ENCODE data around the gene DCHS2.

Gene DCHS2

GRCh38 chr4:154490234-154490582, 1.4 kb downstream of the DCHS2 start:
- Histone ChIP-seq H3K4me1 (ENCODE audit: control insufficient read depth, insufficient read depth, low read length) (no peaks in the 10 kb centered on the region; the same call in 1 of the 2 replicates), H3K9ac (ENCODE audit: low read depth, low read length) (no peak overlapping the region), H3K9me3 (ENCODE audit: control insufficient read depth, insufficient read depth, low read length) (no peaks in the 10 kb centered on the region), H3K27me3 (ENCODE audit: control insufficient read depth, insufficient read depth, low read length) (peaks cover 73% of the 10 kb centered on the region), H3K27ac (ENCODE audit: low read depth, low read length) (no peak overlapping the region), H3K36me3 (ENCODE audit: control insufficient read depth, insufficient read depth, low read length) (no peaks in the 10 kb centered on the region), H3K4me3 (ENCODE audit: low read depth, low read length) (peak overlapping the region; percentile 73)

GRCh38 chr4:154489558-154490233, 1.9 kb downstream of the DCHS2 start:
- Histone ChIP-seq H3K9me3 (ENCODE audit: control insufficient read depth, insufficient read depth, low read length) (no peaks in the 10 kb centered on the region), H3K4me1 (ENCODE audit: control insufficient read depth, insufficient read depth, low read length) (no peaks in the 10 kb centered on the region; the same call in 1 of the 2 replicates), H3K27ac (ENCODE audit: low read depth, low read length) (no peak overlapping the region), H3K9ac (ENCODE audit: low read depth, low read length) (no peak overlapping the region), H3K36me3 (ENCODE audit: control insufficient read depth, insufficient read depth, low read length) (no peaks in the 10 kb centered on the region), H3K27me3 (ENCODE audit: control insufficient read depth, insufficient read depth, low read length) (peaks cover 73% of the 10 kb centered on the region), H3K4me3 (ENCODE audit: low read depth, low read length) (peak overlapping the region; percentile 73; the same call in 1 of the 2 replicates)

GRCh38 chr4:154487145-154487544, 4.5 kb downstream of the DCHS2 start:
- H3K9ac ChIP-seq (ENCODE audit: low read depth, low read length): no peak overlapping the region

GRCh38 chr4:154485127-154485773, 6.3 kb downstream of the DCHS2 start:
- H3K4me3 ChIP-seq (ENCODE audit: low read depth, low read length): no peak overlapping the region
- H3K27ac ChIP-seq (ENCODE audit: low read depth, low read length): no peak overlapping the region
- no peak overlapping the region for H3K9ac ChIP-seq (ENCODE audit: low read depth, low read length)
- no peaks in the 10 kb centered on the region for H3K9me3 ChIP-seq (ENCODE audit: control insufficient read depth, insufficient read depth, low read length)
- no peaks in the 10 kb centered on the region for H3K4me1 ChIP-seq (ENCODE audit: control insufficient read depth, insufficient read depth, low read length)
- no peaks in the 10 kb centered on the region for H3K36me3 ChIP-seq (ENCODE audit: control insufficient read depth, insufficient read depth, low read length)
- H3K27me3 ChIP-seq (ENCODE audit: control insufficient read depth, insufficient read depth, low read length): peaks cover 39% of the 10 kb centered on the region

More at GRCh38 chr4:154487145-154487544, 4.5 kb downstream of the DCHS2 start:
- no peak overlapping the region for H3K4me3 ChIP-seq (ENCODE audit: low read depth, low read length)
- H3K4me1 ChIP-seq (ENCODE audit: control insufficient read depth, insufficient read depth, low read length): no peaks in the 10 kb centered on the region; the same call in 1 of the 2 replicates
- H3K27me3 ChIP-seq (ENCODE audit: control insufficient read depth, insufficient read depth, low read length): peaks cover 58% of the 10 kb centered on the region
- H3K9me3 ChIP-seq (ENCODE audit: control insufficient read depth, insufficient read depth, low read length): no peaks in the 10 kb centered on the region
- H3K27ac ChIP-seq (ENCODE audit: low read depth, low read length): no peak overlapping the region
- H3K36me3 ChIP-seq (ENCODE audit: control insufficient read depth, insufficient read depth, low read length): no peaks in the 10 kb centered on the region

DNA sequence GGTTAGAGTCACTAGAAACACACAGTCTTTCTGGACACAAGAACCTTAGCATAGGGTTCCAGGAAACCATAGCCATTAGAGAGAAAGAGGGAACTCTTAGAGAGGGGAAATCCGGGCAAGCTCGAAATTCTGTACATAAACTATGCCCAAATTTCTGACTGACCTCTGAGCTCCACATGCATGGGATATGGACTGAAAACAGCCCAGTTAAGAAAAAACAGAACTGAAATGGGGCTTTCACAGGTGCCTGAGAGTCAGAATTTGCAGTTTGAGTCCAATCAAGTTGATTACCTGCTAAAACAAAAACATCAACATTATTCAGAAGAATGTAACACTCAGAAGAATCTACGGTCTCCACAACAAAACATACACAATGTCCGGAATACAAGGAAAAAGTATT, 13.1 kb downstream of the DCHS2 start:
- Histone ChIP-seq H3K36me3 (ENCODE audit: control insufficient read depth, insufficient read depth, low read length) (no peaks in the 10 kb centered on the region), H3K4me1 (ENCODE audit: control insufficient read depth, insufficient read depth, low read length) (no peaks in the 10 kb centered on the region), H3K4me3 (ENCODE audit: low read depth, low read length) (no peak overlapping the region), H3K9me3 (ENCODE audit: control insufficient read depth, insufficient read depth, low read length) (no peaks in the 10 kb centered on the region), H3K27me3 (ENCODE audit: control insufficient read depth, insufficient read depth, low read length) (peaks cover 1% of the 10 kb centered on the region), H3K27ac (ENCODE audit: low read depth, low read length) (no peak overlapping the region), H3K9ac (ENCODE audit: low read depth, low read length) (no peak overlapping the region)

DNA sequence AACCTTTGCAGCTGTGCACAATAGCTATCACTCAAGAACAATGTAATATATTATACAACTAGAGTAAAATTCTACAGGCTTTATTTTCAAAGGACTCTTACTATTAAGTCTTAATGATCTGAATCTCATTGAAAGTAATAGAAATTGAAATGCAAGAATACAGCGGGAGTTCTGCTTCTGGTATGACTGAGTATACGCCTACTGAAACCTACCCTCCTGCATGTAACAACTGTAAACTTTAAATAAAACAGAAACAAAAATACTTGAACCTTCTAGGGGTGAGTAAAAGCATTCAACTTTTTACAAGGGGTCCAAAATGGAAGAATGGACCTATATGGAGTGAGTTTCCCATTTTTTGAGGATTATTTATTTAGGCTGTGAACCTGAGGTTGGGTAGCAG, 13.5 kb downstream of the DCHS2 start:
- no peaks in the 10 kb centered on the region for H3K27me3 ChIP-seq (ENCODE audit: control insufficient read depth, insufficient read depth, low read length)
- no peaks in the 10 kb centered on the region for H3K9me3 ChIP-seq (ENCODE audit: control insufficient read depth, insufficient read depth, low read length)
- no peaks in the 10 kb centered on the region for H3K36me3 ChIP-seq (ENCODE audit: control insufficient read depth, insufficient read depth, low read length)
- no peak overlapping the region for H3K27ac ChIP-seq (ENCODE audit: low read depth, low read length)
- H3K4me1 ChIP-seq (ENCODE audit: control insufficient read depth, insufficient read depth, low read length): no peaks in the 10 kb centered on the region
- no peak overlapping the region for H3K9ac ChIP-seq (ENCODE audit: low read depth, low read length)
- H3K4me3 ChIP-seq (ENCODE audit: low read depth, low read length): no peak overlapping the region

DNA sequence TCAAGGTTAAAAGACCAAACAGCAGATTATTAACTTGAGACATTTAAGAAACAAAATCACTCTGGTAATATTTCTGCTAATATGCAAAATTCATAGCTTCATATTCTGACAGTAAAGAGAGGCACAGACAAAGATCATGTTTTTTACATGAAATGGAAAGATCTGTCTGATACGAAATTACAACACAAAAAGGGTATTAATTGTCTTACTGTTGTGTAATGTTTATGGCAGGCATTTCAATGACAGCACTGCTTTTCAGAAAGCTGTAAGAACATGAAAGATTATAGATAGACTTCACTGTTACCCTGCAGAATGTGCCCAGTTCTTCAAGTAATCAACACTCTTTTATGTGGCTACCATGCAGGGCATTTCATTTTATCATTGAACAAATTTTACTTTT, 15.4 kb downstream of the DCHS2 start:
- Histone ChIP-seq H3K4me3 (ENCODE audit: low read depth, low read length) (no peak overlapping the region), H3K9ac (ENCODE audit: low read depth, low read length) (no peak overlapping the region), H3K9me3 (ENCODE audit: control insufficient read depth, insufficient read depth, low read length) (no peaks in the 10 kb centered on the region), H3K36me3 (ENCODE audit: control insufficient read depth, insufficient read depth, low read length) (no peaks in the 10 kb centered on the region), H3K27ac (ENCODE audit: low read depth, low read length) (no peak overlapping the region), H3K27me3 (ENCODE audit: control insufficient read depth, insufficient read depth, low read length) (no peaks in the 10 kb centered on the region), H3K4me1 (ENCODE audit: control insufficient read depth, insufficient read depth, low read length) (no peaks in the 10 kb centered on the region)

- Histone ChIP-seq H3K9ac (ENCODE audit: low read depth, low read length) (no peak overlapping the region), H3K4me1 (ENCODE audit: control insufficient read depth, insufficient read depth, low read length) (no peaks in the 10 kb centered on the region), H3K9me3 (ENCODE audit: control insufficient read depth, insufficient read depth, low read length) (no peaks in the 10 kb centered on the region), H3K36me3 (ENCODE audit: control insufficient read depth, insufficient read depth, low read length) (no peaks in the 10 kb centered on the region), H3K27me3 (ENCODE audit: control insufficient read depth, insufficient read depth, low read length) (no peaks in the 10 kb centered on the region), H3K27ac (ENCODE audit: low read depth, low read length) (no peak overlapping the region), H3K4me3 (ENCODE audit: low read depth, low read length) (no peak overlapping the region)
These were observed 15.8 kb downstream of the DCHS2 start for GRCh38 chr4:154475820-154476219.

- no peak overlapping the region for H3K9ac ChIP-seq (ENCODE audit: low read depth, low read length)
- no peaks in the 10 kb centered on the region for H3K27me3 ChIP-seq (ENCODE audit: control insufficient read depth, insufficient read depth, low read length)
- no peaks in the 10 kb centered on the region for H3K4me1 ChIP-seq (ENCODE audit: control insufficient read depth, insufficient read depth, low read length)
- no peaks in the 10 kb centered on the region for H3K9me3 ChIP-seq (ENCODE audit: control insufficient read depth, insufficient read depth, low read length)
- H3K4me3 ChIP-seq (ENCODE audit: low read depth, low read length): no peak overlapping the region
- no peaks in the 10 kb centered on the region for H3K36me3 ChIP-seq (ENCODE audit: control insufficient read depth, insufficient read depth, low read length)
- no peak overlapping the region for H3K27ac ChIP-seq (ENCODE audit: low read depth, low read length)
These were observed 18.1 kb downstream of the DCHS2 start for GRCh38 chr4:154473497-154473896.

DNA sequence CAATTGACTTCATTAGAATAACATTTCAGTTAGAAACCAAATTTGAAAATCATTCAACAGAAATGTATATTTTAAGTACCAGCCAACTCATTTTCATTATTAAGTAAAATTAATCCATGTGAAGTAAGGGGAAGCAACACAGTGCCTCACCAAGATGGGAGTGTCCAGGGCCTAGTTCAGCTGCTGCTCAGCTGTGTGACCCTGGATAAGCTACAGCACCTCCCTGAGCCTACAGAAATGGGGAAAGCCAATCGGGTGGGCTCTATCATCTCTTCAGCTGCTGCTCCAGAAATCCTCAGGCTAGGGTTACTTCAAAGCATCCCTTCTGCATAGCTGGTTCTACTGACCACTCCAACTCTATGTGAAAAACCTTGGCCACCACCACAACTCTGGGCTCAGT, 18.7 kb downstream of the DCHS2 start:
- H3K36me3 ChIP-seq (ENCODE audit: control insufficient read depth, insufficient read depth, low read length): no peaks in the 10 kb centered on the region
- no peak overlapping the region for H3K27ac ChIP-seq (ENCODE audit: low read depth, low read length)
- H3K4me1 ChIP-seq (ENCODE audit: control insufficient read depth, insufficient read depth, low read length): no peaks in the 10 kb centered on the region
- H3K9me3 ChIP-seq (ENCODE audit: control insufficient read depth, insufficient read depth, low read length): no peaks in the 10 kb centered on the region
- H3K27me3 ChIP-seq (ENCODE audit: control insufficient read depth, insufficient read depth, low read length): no peaks in the 10 kb centered on the region
- H3K4me3 ChIP-seq (ENCODE audit: low read depth, low read length): no peak overlapping the region
- no peak overlapping the region for H3K9ac ChIP-seq (ENCODE audit: low read depth, low read length)

DNA sequence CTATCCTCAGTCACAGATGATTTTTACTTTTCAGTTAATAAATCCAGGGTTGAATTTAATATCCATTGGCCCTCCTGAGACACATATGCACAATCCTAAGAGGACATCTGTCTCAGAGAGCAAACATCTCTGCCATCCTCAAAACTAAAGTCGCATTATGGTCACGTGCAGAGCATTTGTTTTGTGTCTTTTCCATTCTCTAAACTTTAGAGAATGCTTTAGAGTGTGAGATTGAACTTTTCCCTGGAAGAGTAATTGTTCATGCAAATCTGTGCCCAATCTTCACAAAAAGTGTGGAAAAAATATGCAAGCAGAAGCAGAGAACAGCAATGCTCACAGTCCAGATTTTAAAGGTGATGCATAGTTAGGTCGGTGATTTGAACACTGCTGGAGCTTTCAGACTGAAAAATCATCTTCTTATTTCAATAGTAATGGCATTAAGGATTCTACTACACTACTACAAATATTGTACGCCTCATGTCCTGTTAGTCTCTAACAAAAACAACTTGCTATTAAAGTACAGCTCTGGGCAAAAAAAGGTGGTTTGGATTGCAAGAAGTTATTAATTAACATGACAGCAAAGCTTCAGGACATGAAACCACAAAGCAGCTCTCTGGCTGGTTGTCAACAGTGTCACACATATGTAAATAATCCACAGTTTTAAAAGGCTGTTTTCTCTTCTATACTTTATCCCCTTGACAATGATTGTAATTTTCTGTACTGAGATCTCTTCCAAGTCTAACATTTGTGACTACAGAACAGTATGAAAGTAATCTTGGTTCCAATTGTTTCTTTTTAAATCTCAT, 19.9 kb downstream of the DCHS2 start:
- no peaks in the 10 kb centered on the region for H3K9me3 ChIP-seq (ENCODE audit: control insufficient read depth, insufficient read depth, low read length)
- H3K27me3 ChIP-seq (ENCODE audit: control insufficient read depth, insufficient read depth, low read length): no peaks in the 10 kb centered on the region
- H3K9ac ChIP-seq (ENCODE audit: low read depth, low read length): no peak overlapping the region
- H3K4me1 ChIP-seq (ENCODE audit: control insufficient read depth, insufficient read depth, low read length): 0 out of 2 replicates have a peak, but pooled peaks cover 4% of the 10 kb centered on the region
- no peaks in the 10 kb centered on the region for H3K36me3 ChIP-seq (ENCODE audit: control insufficient read depth, insufficient read depth, low read length)
- no peak overlapping the region for H3K27ac ChIP-seq (ENCODE audit: low read depth, low read length)
- no peak overlapping the region for H3K4me3 ChIP-seq (ENCODE audit: low read depth, low read length)
